SK-N-SH (cell line): Measurements from ENCODE around the gene GMCL1. TPM values are rescaled to one million over a fixed set of nuclear protein-coding genes. Genes with fewer than 3 reads are reported as not detected.

Experiments
- CTCF ChIA-PET: fragments of 300-600, 350-600 bp; formaldehyde crosslinking; extraction: SDS; loops from one replicate; lab custom pipeline; 2021; lab: Yijun Ruan, JAX
- POLR2A ChIA-PET: fragments of 350-600 bp; sonication (Branson Sonifier 250); formaldehyde crosslinking; extraction: SDS; loops from one replicate; lab custom pipeline; 2020; ENCODE audit warnings: antibody characterized with exemption, inconsistent platforms; lab: Yijun Ruan, JAX
- DNase-seq: peaks from one replicate; pipeline ENCODE4 v3.0.0; 2012
- H2AFZ ChIP-seq: fragments of 200-600 bp; sonication (generic); 2 replicates; pipeline ENCODE4 v1.8.1; 2016; ENCODE audit warnings: antibody characterized with exemption, mild to moderate bottlenecking, low read depth
- H3F3A ChIP-seq: fragments of 200-600 bp; sonication (generic); replicated peaks from 2 replicates; pipeline ENCODE3; 2016; ENCODE audit warnings: antibody characterized with exemption, mild to moderate bottlenecking; ENCODE audit not compliant: insufficient read depth
- H3K27ac ChIP-seq, 2 experiments: fragments of 200-500 bp in 1 of 2; fragments of 200-600 bp in 1 of 2; sonication (Bioruptor generic) in 1 of 2; sonication (generic), shearing (Covaris generic) in 1 of 2; 2 replicates each; pipeline versions ENCODE4 v1.5.1 to v1.6.1; 2014 to 2016; ENCODE audit warnings: low read depth in 2 of 2, inconsistent platforms in 1 of 2, low read length in 1 of 2, mild to moderate bottlenecking in 1 of 2, mixed read lengths in 1 of 2
- H3K27me3 ChIP-seq: fragments of 200-600 bp; sonication (generic), shearing (Covaris generic); 2 replicates; pipeline ENCODE4 v1.6.1; 2016; ENCODE audit warnings: mixed run types; ENCODE audit not compliant: insufficient read depth
- H3K36me3 ChIP-seq, 2 experiments: fragments of 200-500 bp in 1 of 2; fragments of 200-600 bp in 1 of 2; sonication (Bioruptor generic) in 1 of 2; sonication (generic) in 1 of 2; replicated peaks in 1 of 2; 2 replicates each; pipeline versions ENCODE3 to v1.5.1; 2014 to 2016; ENCODE audit warnings: low read length in 1 of 2, mild to moderate bottlenecking in 1 of 2; ENCODE audit not compliant: insufficient read depth in 2 of 2, control insufficient read depth in 1 of 2
- H3K4me1 ChIP-seq, 2 experiments: fragments of 200-500 bp in 1 of 2; fragments of 200-600 bp in 1 of 2; sonication (Bioruptor generic) in 1 of 2; sonication (generic), shearing (Covaris generic) in 1 of 2; 2 replicates each; pipeline versions ENCODE4 v1.5.1 to v1.6.1; 2014 to 2016; ENCODE audit warnings: low read depth in 1 of 2, low read length in 1 of 2, mixed run types in 1 of 2; ENCODE audit not compliant: insufficient read depth in 2 of 2, control insufficient read depth in 1 of 2
- H3K4me2 ChIP-seq: fragments of 200-600 bp; sonication (generic), shearing (Covaris generic); 2 replicates; pipeline ENCODE4 v1.6.1; 2017; ENCODE audit warnings: mixed run types
- H3K4me3 ChIP-seq, 2 experiments: fragments of 200-500 bp in 1 of 2; fragments of 200-600 bp in 1 of 2; sonication (Bioruptor generic) in 1 of 2; sonication (generic), shearing (Covaris generic) in 1 of 2; 2 replicates each; pipeline versions ENCODE4 v1.5.1 to v1.8.1; 2014 to 2016; ENCODE audit warnings: low read depth in 2 of 2, inconsistent platforms in 1 of 2, low read length in 1 of 2, mild to moderate bottlenecking in 1 of 2, mixed read lengths in 1 of 2, moderate library complexity in 1 of 2
- H3K79me2 ChIP-seq: fragments of 200-600 bp; sonication (generic); 2 replicates; pipeline ENCODE4 v1.8.1; 2017; ENCODE audit warnings: mild to moderate bottlenecking; ENCODE audit not compliant: insufficient read depth
- H3K9ac ChIP-seq: fragments of 200-600 bp; sonication (generic); 2 replicates; pipeline ENCODE4 v1.6.1; 2017; ENCODE audit warnings: mixed run types
- H3K9me2 ChIP-seq: fragments of 200-600 bp; sonication (generic); 2 replicates; pipeline ENCODE4 v1.6.1; 2017; ENCODE audit warnings: mixed run types
- H3K9me3 ChIP-seq: fragments of 200-600 bp; sonication (generic); 2 replicates; pipeline ENCODE4 v1.6.1; 2017; ENCODE audit warnings: mixed run types, mild to moderate bottlenecking, moderate library complexity
- H4K20me1 ChIP-seq: fragments of 200-600 bp; sonication (generic); 2 replicates; pipeline ENCODE4 v1.6.1; 2017; ENCODE audit warnings: mild to moderate bottlenecking, mixed run types; ENCODE audit not compliant: insufficient read depth
- CHD2 ChIP-seq: fragments of 150-350 bp; IDR thresholded peaks from 2 replicates; pipeline ENCODE4 v1.6.1; 2018; ENCODE audit warnings: low read length; ENCODE audit not compliant: partially characterized antibody
- EP300 ChIP-seq, 2 experiments: IDR thresholded peaks; 2 replicates each; pipeline versions ENCODE4 v1.4.0 to v1.6.1; 2012; ENCODE audit warnings: borderline replicate concordance in 1 of 2, low read depth in 1 of 2, low read length in 1 of 2
- FOXJ3 ChIP-seq: sonication (generic); formaldehyde crosslinking; IDR thresholded peaks from 2 replicates; pipeline ENCODE4 v1.5.1; 2020; ENCODE audit warnings: mild to moderate bottlenecking, missing genetic modification reagents
- FOXM1 ChIP-seq: IDR thresholded peaks from 2 replicates; pipeline ENCODE4 v1.4.0; 2012; ENCODE audit warnings: low read depth, mild to moderate bottlenecking
- GATA2 ChIP-seq: sonication (generic); formaldehyde crosslinking; IDR thresholded peaks from 2 replicates; pipeline ENCODE4 v1.5.0; 2020; ENCODE audit warnings: mild to moderate bottlenecking, missing genetic modification reagents
- JUND ChIP-seq: IDR thresholded peaks from 2 replicates; pipeline ENCODE4 v1.4.0; 2012
- MEF2A ChIP-seq: IDR thresholded peaks from 2 replicates; pipeline ENCODE4 v1.4.0; 2012; ENCODE audit warnings: low read depth, borderline replicate concordance
- NRF1 ChIP-seq: IDR thresholded peaks from 2 replicates; pipeline ENCODE4 v1.6.1; 2012; ENCODE audit warnings: low read depth, mild to moderate bottlenecking, low read length
- POLR2AphosphoS5 ChIP-seq: IDR thresholded peaks from 2 replicates; pipeline ENCODE4 v1.6.1; 2012; ENCODE audit warnings: low read depth, low read length
- RCOR1 ChIP-seq: fragments of 150-350 bp; IDR thresholded peaks from 2 replicates; pipeline ENCODE4 v1.6.1; 2017; ENCODE audit warnings: antibody characterized with exemption, low read length
- RFX5 ChIP-seq: IDR thresholded peaks from 2 replicates; pipeline ENCODE4 v1.6.1; 2012; ENCODE audit warnings: mild to moderate bottlenecking, improper control_type of control experiment, low read length
- SIN3A ChIP-seq: IDR thresholded peaks from 2 replicates; pipeline ENCODE4 v1.6.1; 2012; ENCODE audit warnings: low read depth, mild to moderate bottlenecking, low read length, moderate library complexity, borderline replicate concordance
- TCF12 ChIP-seq: IDR thresholded peaks from 2 replicates; pipeline ENCODE4 v1.4.0; 2012
- WGBS: methylation state at CpG from one replicate; pipeline ENCODE4 v1.1.6; 2017; ENCODE audit warnings: low lambda C conversion rate; 5-methylcytosine and 5-hydroxymethylcytosine counted together
- polyA plus RNA-seq, 3 experiments: library from polyadenylated mRNA; depleted of rRNA; stranded (reverse); fragments of >200 nt; gene quantifications; 2 replicates each; pipeline ENCODE4 v1.2.3, GENCODE V29; 2012
- TF ChIP-seq, protein P1 (sequence below): fragments of 150-350 bp; IDR thresholded peaks from 2 replicates; pipeline ENCODE4 v1.6.1; 2016; ENCODE audit warnings: mild to moderate bottlenecking, low read depth, low read length
- TF ChIP-seq, protein P2 (sequence below): IDR thresholded peaks from 2 replicates; pipeline ENCODE4 v1.4.0; 2012; ENCODE audit warnings: low read depth, borderline replicate concordance

The GMCL1 gene
- polyA plus RNA-seq, 1 of the 3 experiments (the other 2 are of a cell fraction): 6.2 TPM

DNA sequence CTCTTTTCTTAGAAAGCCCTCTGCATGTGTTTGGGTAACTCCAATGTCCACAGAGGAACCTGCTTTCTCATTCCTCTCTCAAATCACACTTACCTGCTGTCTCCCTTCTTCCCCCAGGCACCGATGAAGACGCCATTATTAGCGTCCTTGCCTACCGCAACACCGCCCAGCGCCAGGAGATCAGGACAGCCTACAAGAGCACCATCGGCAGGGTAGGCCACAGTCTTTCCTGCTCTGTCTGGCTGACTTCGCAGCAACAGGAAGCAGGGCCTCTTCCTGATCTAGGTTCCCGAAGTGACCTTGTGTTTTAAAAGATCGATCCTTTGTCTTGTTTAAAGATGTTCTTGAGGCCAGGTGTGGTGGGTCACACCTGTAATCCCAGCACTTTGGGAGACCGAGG lies 25.0 kb upstream of the GMCL1 start (continued):
- TF ChIP-seq, protein P1, sequence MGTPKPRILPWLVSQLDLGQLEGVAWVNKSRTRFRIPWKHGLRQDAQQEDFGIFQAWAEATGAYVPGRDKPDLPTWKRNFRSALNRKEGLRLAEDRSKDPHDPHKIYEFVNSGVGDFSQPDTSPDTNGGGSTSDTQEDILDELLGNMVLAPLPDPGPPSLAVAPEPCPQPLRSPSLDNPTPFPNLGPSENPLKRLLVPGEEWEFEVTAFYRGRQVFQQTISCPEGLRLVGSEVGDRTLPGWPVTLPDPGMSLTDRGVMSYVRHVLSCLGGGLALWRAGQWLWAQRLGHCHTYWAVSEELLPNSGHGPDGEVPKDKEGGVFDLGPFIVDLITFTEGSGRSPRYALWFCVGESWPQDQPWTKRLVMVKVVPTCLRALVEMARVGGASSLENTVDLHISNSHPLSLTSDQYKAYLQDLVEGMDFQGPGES: no peak
- TF ChIP-seq RFX5 (no peak), MEF2A (no peak), FOXM1 (no peak), POLR2AphosphoS5 (no peak)

DNA sequence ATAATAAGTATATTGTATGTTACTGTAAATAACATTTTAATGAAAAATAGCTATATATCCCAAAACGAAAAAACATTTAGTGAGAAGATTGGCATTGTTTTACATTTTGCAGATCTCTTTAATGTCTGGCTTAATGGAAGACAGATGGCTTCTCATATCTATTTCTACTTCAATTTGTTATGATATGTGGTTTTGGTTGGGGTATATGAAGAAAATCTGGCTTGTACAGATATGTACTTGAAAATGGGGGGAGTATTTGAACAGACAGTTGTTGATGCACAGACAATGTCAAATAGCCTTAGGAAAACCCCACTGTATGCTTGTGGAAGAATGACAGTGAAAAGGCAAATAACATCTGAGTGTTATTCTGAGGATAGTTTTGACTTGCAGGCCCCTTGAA lies 23.6 kb upstream of the GMCL1 start:
- no peak overlapping the region for H3K4me3 ChIP-seq
- ChIA-PET POLR2A (interaction anchor here (1.0 kb wide), 1 partner anchor 85 kb away, joined by 3 read pairs; no protein-coding TSS in a partner anchor), CTCF (interaction anchor here (0.6 to 5.8 kb wide), 4 partner anchors 11 to 246 kb away, joined by 3 to 38 read pairs (median 12); no protein-coding TSS in a partner anchor)
- no peak overlapping the region for H3K27ac ChIP-seq
- no peak overlapping the region for H3K9ac ChIP-seq
- no peaks in the 10 kb centered on the region for H3K27me3 ChIP-seq
- DNase-seq: peak; percentile 42
- TF ChIP-seq NRF1: no peak
- peak; percentile 80 for TF ChIP-seq RCOR1
- TF ChIP-seq GATA2 (CRISPR knock-in tag): peak; percentile 61
- TF ChIP-seq, protein P2, sequence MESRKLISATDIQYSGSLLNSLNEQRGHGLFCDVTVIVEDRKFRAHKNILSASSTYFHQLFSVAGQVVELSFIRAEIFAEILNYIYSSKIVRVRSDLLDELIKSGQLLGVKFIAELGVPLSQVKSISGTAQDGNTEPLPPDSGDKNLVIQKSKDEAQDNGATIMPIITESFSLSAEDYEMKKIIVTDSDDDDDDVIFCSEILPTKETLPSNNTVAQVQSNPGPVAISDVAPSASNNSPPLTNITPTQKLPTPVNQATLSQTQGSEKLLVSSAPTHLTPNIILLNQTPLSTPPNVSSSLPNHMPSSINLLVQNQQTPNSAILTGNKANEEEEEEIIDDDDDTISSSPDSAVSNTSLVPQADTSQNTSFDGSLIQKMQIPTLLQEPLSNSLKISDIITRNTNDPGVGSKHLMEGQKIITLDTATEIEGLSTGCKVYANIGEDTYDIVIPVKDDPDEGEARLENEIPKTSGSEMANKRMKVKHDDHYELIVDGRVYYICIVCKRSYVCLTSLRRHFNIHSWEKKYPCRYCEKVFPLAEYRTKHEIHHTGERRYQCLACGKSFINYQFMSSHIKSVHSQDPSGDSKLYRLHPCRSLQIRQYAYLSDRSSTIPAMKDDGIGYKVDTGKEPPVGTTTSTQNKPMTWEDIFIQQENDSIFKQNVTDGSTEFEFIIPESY: no peak
- TF ChIP-seq JUND: no peak
- TF ChIP-seq FOXM1: no peak
- no peak for TF ChIP-seq SIN3A
- no peak for TF ChIP-seq FOXJ3 (CRISPR knock-in tag)
- TF ChIP-seq TCF12: peak; percentile 45
- TF ChIP-seq CHD2: peak; percentile 17
- no peak for TF ChIP-seq RFX5
- peak in 1 of 2 experiments; percentile 47; a peak in 2 of 4 replicates for TF ChIP-seq EP300 (IDR thresholded peaks at IDR 0.05; ENCODE audit: borderline replicate concordance in 1 of 2, low read depth in 1 of 2, low read length in 1 of 2)
- H3K9me2 ChIP-seq: no peaks in the 10 kb centered on the region
- WGBS: 75% methylated on average over 1 of the region's 1 CpG
- no peaks in the 10 kb centered on the region for H3K9me3 ChIP-seq
- no peaks in the 10 kb centered on the region for H3F3A ChIP-seq
- H2AFZ ChIP-seq: no peak overlapping the region
- H3K79me2 ChIP-seq: no peaks in the 10 kb centered on the region
- H3K4me1 ChIP-seq: peaks cover 0 to 5% of the 10 kb centered on the region in 2 experiments; a peak in 1 of 4 replicates
- no peak overlapping the region for H3K4me2 ChIP-seq
- peaks cover 18 to 24% of the 10 kb centered on the region in 2 experiments for H3K36me3 ChIP-seq
- no peaks in the 10 kb centered on the region for H4K20me1 ChIP-seq
